Measurements from ENCODE around the gene MAP2K5.

The MAP2K5 gene

GRCh38 chr15:67845974-67846373, 303.5 kb downstream of the MAP2K5 start:
- no peak for DNase-seq

DNA sequence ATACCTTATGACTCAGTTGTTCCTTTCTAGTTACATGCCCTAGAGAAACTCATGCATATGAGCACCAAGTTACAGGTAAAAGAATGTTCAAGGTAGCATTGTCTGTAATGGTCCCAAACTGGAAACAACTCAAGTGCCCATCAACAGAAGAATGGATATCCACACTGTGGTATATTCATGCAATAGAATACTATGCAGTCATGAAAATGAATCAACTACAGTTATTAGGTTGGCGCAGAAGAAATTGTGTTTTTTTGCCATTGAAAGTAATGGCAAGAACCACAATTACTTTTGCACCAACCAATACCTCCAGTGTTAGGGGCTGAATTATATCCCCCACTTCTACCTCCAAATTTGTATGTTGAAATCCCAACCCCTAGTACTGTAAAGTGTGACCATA, 307.0 kb downstream of the MAP2K5 start:
- DNase-seq = no peak

- DNase-seq = no peak
These were observed 307.8 kb downstream of the MAP2K5 start for GRCh38 chr15:67850336-67850735.

DNA sequence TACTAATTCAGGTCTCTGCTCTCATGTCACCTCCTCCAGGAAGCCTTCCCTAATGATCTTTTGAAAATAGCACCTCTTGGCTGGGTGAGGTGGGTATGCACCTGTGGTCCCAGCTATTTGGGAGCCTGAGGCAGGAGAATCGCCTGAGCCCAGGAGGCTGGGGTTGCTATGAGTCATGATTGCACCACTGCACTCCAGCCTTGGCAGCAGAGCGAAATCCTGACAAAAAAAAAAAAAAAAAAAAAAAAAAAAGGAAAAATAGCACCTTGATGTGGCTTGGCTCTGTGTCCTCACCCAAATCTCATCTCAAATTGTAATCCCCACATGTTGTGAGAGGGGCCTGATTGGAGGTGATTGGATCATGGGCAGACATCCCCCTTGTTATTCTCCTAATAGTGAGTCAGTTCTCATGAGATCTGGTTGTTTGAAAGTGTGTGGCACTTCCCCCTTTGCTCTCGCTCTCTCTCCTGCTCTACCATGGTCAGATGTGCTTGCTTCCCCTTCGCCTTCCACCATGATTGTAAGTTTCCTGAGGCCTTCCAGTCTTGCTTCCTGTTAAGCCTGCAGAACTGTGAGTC, 308.6 kb downstream of the MAP2K5 start:
- DNase-seq = no peak

DNA sequence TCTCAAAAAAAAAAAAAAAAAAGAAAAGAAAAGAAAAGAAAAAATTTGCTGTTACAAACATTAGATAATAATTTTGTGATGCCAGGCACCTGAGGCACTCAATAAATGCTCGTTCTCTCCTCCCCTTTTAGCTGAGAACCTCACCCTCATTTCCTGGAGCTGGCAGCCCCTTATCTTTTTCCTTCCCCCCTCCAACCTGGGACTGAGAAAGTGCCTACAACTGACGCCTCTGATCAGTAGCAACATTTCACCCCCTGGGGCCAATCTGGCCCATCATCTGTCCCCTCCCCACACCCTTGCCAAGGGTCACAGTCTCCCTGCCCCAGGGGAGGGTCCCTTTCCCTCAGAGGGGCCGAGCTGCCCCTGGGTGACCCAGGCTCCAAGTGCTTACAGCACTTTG, 309.9 kb downstream of the MAP2K5 start:
- peak; percentile 72 for DNase-seq

DNA sequence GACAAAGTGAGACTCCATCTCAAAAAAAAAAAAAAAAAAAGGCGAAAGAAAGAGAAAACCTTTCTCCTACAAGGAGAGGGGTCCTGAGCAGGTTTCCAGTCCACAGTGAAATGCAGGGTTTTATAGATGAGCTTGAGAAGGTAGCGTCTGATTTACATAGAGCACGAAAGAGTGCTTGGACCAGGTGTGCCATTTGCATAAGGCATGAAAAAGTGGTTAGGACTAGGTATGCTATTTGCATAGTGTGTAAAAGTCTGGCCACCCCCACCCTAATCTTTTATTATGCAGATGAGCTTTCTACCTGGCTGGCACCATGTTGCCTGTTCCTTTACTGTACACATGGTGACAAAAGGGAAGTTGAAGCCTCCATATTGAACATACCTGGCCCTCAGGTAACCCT, 311.0 kb downstream of the MAP2K5 start:
- DNase-seq = no peak

DNA sequence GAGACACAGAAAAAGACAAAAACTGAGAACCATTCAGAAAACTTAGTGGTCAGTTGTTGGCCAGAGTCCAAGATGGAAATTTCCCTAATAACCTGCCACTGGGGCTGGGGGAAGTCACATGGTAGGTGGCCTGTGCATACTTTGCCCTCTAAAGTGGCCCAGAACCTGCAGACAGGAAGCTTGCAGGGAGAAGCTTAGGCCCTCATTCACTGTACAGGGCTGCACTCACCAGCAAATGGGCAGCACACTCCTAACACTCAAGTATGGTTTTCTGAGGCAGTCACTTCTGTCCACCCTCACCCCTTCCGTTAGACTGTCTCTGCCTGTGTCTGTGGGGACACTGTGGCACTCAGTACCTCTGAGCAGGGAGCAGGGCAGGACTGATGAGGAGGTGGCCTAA, 311.9 kb downstream of the MAP2K5 start:
- DNase-seq = no peak

DNA sequence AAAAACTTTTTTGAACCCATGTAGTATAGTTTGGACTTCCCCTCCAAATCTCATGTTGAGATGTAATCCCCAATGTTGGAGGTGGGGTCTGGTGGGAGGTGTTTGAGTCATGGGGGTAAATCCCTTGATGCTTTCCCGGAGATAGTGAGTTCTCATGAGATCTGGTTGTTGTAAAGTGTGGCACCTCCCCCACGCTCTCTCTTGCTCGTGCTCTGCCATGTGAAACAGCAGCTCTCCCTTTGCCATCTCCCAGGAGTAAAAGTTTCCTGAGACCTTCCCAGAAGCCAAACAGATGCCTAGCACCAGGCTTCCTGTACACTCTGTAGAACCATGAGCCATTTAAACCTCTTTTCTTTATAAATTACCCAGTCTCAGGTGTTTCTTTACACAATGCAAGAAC, 313.3 kb downstream of the MAP2K5 start:
- DNase-seq = no peak

Measured in hematopoietic multipotent progenitor cell treated with erythropoietin and hydrocortisone succinate and interleukin-3 and kit ligand, for 6 days (in vitro differentiated cells).